MCF 10A (cell line): ENCODE results near the gene TAF15. TPM values are rescaled to one million over a fixed set of nuclear protein-coding genes. Genes with fewer than 3 reads are reported as not detected.

Experiments
- BruUV-seq: library from RNA; stranded (reverse); fragments of 400-500 nt; replicated peaks from 2 replicates; lab custom pipeline; 2021; lab: Mats Ljungman, UMichigan
- CTCF ChIA-PET: fragments of 300-600 bp; sonication (Branson Sonifier 250); formaldehyde crosslinking; extraction: SDS; loops from one replicate; lab custom pipeline; 2021; ENCODE audit warnings: antibody characterized with exemption, inconsistent platforms; lab: Yijun Ruan, JAX
- POLR2A ChIA-PET: fragments of 300-600, 350-650 bp; sonication (Branson Sonifier 250); formaldehyde crosslinking; extraction: SDS; loops from one replicate; lab custom pipeline; 2020; ENCODE audit warnings: antibody characterized with exemption, inconsistent platforms; lab: Yijun Ruan, JAX
- DNase-seq: peaks from one replicate; pipeline ENCODE4 v3.0.0-alpha.2; 2018; ENCODE audit not compliant: unreplicated experiment
- H3K27ac Mint-ChIP-seq: one replicate; pipeline ENCODE4 v1.8.0; 2022; ENCODE audit warnings: mild to moderate bottlenecking, low read depth, mixed read lengths; ENCODE audit not compliant: unreplicated experiment
- H3K27me3 Mint-ChIP-seq: one replicate; pipeline ENCODE4 v1.8.0; 2022; ENCODE audit warnings: mixed read lengths; ENCODE audit not compliant: insufficient read depth, unreplicated experiment
- H3K36me3 Mint-ChIP-seq: one replicate; pipeline ENCODE4 v1.8.0; 2022; ENCODE audit warnings: mild to moderate bottlenecking, moderate library complexity, mixed read lengths; ENCODE audit not compliant: insufficient read depth, unreplicated experiment
- H3K4me1 Mint-ChIP-seq: one replicate; pipeline ENCODE4 v1.8.0; 2022; ENCODE audit warnings: mixed read lengths; ENCODE audit not compliant: insufficient read depth, unreplicated experiment
- H3K4me3 Mint-ChIP-seq: one replicate; pipeline ENCODE4 v1.8.0; 2022; ENCODE audit warnings: mild to moderate bottlenecking, moderate library complexity, mixed read lengths; ENCODE audit not compliant: unreplicated experiment
- H3K9me3 Mint-ChIP-seq: one replicate; pipeline ENCODE4 v1.8.0; 2022; ENCODE audit warnings: mixed read lengths; ENCODE audit not compliant: unreplicated experiment
- intact Hi-C: fragments of 100-400 bp; cut with micrococcal nuclease; formaldehyde crosslinking; loops from 2 replicates; pipeline ENCODE4 v1.14.1; 2022
- total RNA-seq: library from RNA; stranded (reverse); gene quantifications from 2 replicates; pipeline ENCODE4 v1.2.3, GENCODE V29; 2022
- TF ChIP-seq, protein P1 (sequence below): fragments of 200-600 bp; IDR thresholded peaks from one replicate; pipeline ENCODE4 v1.8.0; 2022; ENCODE audit warnings: antibody characterized with exemption, mild to moderate bottlenecking; ENCODE audit not compliant: unreplicated experiment

Gene TAF15
- total RNA-seq, 1 experiment from 2014 or later = 337 TPM

DNA sequence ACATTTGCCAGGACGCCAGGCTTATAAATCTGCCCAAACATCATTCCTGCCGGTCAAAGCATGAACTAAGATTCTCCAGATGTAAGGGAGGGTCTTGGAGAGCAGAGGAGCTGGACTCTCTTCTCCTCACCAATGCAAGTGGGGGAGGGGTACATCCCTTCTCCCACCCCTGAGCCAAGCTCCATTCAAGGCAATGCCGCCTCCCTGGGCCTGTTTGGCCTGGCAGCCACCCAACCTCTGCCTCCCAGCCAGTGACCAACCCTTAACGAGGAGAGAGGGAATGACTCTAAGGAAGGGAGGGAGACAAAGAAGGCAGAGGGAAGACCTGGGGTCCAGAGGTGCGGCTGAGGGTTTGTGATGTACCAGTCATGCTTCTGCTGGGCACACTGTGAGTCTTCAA is 34.8 kb upstream of the TAF15 start:
- no peak overlapping the region for H3K4me3 Mint-ChIP-seq
- CTCF ChIA-PET = interaction anchor here (0.6 to 30.0 kb wide), 7 partner anchors 8 to 631 kb away, joined by 3 to 684 read pairs (median 4); partner anchors contain the start of gene TAF15
- POLR2A ChIA-PET = interaction anchor here (0.9 to 27.6 kb wide), 4 partner anchors 8 to 34 kb away, joined by 5 to 736 read pairs (median 247); partner anchors contain the start of genes MMP28 and TAF15

DNA sequence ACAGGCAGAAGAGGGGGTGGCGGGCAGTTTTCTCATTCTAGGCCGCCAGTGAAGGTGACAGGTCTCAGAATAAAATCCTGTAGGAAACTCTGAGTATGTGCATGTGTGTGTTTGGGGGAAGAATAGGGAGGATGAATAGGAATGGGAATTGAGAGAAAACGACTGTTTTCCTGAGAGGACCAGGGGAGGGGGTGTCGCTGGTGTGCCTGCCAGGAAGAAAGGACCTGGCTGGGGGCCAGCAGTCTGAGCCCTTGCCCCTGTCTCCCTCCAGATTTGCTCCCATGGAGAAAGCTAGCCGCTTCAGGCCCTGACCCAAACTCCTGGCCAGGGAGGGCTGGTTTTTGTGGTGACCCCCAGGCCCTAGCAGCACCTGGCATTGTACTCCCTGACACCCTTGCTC is 34.2 kb upstream of the TAF15 start:
- peaks cover 28% of the 10 kb centered on the region for H3K36me3 Mint-ChIP-seq
- H3K4me1 Mint-ChIP-seq = peaks cover 37% of the 10 kb centered on the region
- intact Hi-C loops = no loop called here
- no peak for DNase-seq
- CTCF ChIA-PET = interaction anchor here (0.6 to 30.0 kb wide), 6 partner anchors 9 to 162 kb away, joined by 3 to 684 read pairs (median 15); partner anchors contain the start of gene TAF15
- POLR2A ChIA-PET = interaction anchor here (0.8 to 27.6 kb wide), 6 partner anchors 8 to 34 kb away, joined by 3 to 736 read pairs (median 5); partner anchors contain the start of genes MMP28 and TAF15
- H3K4me3 Mint-ChIP-seq = no peak overlapping the region
- H3K27me3 Mint-ChIP-seq = no peaks in the 10 kb centered on the region
- no peaks in the 10 kb centered on the region for H3K9me3 Mint-ChIP-seq
- H3K27ac Mint-ChIP-seq = peak overlapping the region; percentile 80
- TF ChIP-seq, protein P1, sequence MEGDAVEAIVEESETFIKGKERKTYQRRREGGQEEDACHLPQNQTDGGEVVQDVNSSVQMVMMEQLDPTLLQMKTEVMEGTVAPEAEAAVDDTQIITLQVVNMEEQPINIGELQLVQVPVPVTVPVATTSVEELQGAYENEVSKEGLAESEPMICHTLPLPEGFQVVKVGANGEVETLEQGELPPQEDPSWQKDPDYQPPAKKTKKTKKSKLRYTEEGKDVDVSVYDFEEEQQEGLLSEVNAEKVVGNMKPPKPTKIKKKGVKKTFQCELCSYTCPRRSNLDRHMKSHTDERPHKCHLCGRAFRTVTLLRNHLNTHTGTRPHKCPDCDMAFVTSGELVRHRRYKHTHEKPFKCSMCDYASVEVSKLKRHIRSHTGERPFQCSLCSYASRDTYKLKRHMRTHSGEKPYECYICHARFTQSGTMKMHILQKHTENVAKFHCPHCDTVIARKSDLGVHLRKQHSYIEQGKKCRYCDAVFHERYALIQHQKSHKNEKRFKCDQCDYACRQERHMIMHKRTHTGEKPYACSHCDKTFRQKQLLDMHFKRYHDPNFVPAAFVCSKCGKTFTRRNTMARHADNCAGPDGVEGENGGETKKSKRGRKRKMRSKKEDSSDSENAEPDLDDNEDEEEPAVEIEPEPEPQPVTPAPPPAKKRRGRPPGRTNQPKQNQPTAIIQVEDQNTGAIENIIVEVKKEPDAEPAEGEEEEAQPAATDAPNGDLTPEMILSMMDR = no peak
- BruUV-seq = no TSS peak

More for the DNA sequence above, 34.8 kb upstream of the TAF15 start:
- Mint-ChIP-seq H3K36me3 (peaks cover 28% of the 10 kb centered on the region), H3K27me3 (no peaks in the 10 kb centered on the region), H3K9me3 (no peaks in the 10 kb centered on the region), H3K4me1 (peaks cover 37% of the 10 kb centered on the region), H3K27ac (peak overlapping the region; percentile 80)
- TF ChIP-seq, protein P1 = no peak
- no TSS peak for BruUV-seq
- intact Hi-C loops = no loop called here
- DNase-seq = peak; percentile 56

DNA sequence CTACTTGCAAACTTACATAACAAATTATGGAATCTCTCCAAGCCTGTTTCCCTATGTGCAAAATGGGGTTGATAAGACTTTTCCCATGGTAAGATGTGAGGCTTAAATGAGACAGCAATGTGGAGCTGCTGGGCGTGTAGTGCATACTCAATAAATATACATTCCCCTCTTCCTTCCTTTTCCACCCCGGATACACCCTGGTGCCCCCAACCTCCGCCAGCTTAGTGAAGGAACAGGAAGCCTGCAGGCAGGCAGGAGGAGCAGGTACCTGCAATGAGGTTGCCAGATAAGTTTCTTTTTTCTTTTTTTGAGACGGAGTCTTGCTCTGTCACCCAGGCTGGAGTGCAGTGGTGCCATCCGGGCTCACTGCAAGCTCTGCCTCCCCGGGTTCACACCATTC is 33.7 kb upstream of the TAF15 start:
- intact Hi-C loops = no loop called here
- CTCF ChIA-PET = interaction anchor here (0.6 to 30.0 kb wide), 6 partner anchors 9 to 163 kb away, joined by 3 to 684 read pairs (median 15); partner anchors contain the start of gene TAF15
- H3K36me3 Mint-ChIP-seq = peaks cover 31% of the 10 kb centered on the region
- BruUV-seq = no TSS peak
- H3K27me3 Mint-ChIP-seq = no peaks in the 10 kb centered on the region
- H3K9me3 Mint-ChIP-seq = no peaks in the 10 kb centered on the region
- no peak overlapping the region for H3K27ac Mint-ChIP-seq
- POLR2A ChIA-PET = interaction anchor here (0.8 to 27.6 kb wide), 6 partner anchors 9 to 33 kb away, joined by 3 to 736 read pairs (median 5); partner anchors contain the start of genes MMP28 and TAF15
- DNase-seq = no peak
- no peak overlapping the region for H3K4me3 Mint-ChIP-seq
- peaks cover 37% of the 10 kb centered on the region for H3K4me1 Mint-ChIP-seq
- TF ChIP-seq, protein P1 = no peak

DNA sequence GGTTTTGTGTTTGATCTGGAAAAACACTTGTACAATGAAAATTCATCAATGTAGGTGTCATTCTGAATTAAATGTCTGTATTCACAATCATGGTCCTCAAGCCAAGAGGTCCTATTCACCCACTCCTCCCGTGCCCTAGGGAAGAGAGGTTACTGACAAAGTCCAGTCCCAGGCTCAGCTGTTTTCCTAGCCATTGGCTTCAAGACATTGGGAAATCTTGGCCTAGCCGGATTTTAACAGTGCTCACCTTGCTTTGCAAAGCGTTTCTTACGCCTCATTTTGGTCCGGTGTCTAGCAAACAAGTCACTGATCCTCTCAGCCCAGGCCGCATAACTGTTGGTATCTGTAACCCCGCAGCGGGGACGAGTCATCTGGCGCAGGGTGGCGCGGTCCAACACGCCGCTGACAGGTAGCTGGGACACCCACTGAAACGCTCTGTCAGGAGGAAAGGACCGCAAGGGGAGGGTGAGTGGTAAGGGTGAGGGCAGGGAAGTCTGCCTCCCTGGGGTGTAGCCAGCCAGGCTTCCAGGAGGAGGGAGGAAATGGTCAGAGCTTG is 30.6 kb upstream of the TAF15 start:
- DNase-seq = peak; percentile 70
- TF ChIP-seq, protein P1 = no peak
- Mint-ChIP-seq H3K4me1 (peaks cover 48% of the 10 kb centered on the region), H3K36me3 (peaks cover 42% of the 10 kb centered on the region), H3K9me3 (no peaks in the 10 kb centered on the region), H3K4me3 (peak overlapping the region; percentile 62), H3K27me3 (no peaks in the 10 kb centered on the region), H3K27ac (peak overlapping the region; percentile 82)
- POLR2A ChIA-PET = interaction anchor here (0.9 to 27.6 kb wide), 4 partner anchors 4 to 770 kb away, joined by 4 to 736 read pairs (median 612); partner anchors contain the start of genes MMP28 and TAF15
- CTCF ChIA-PET = interaction anchor here (0.7 to 30.0 kb wide), 7 partner anchors 10 to 30 kb away, joined by 3 to 684 read pairs (median 7); partner anchors contain the start of genes MMP28 and TAF15
- BruUV-seq = TSS peak; percentile 66
- intact Hi-C loops = no loop called here
